Effector memory CD4-positive, alpha-beta T cell (primary cell): ENCODE results near the gene IFITM10.
"Not testable (repeated sequence)": the region's sequence is repeated elsewhere in the genome, so short reads cannot be mapped to it uniquely, and the experiment has no call there.

Experiments used
- DNase-seq, 3 donors: peaks; one replicate each; pipeline ENCODE4 v3.0.0-alpha.2; 2020
- H3K27ac ChIP-seq: 2 replicates; pipeline ENCODE4 v1.7.0; 2013; ENCODE audit warnings: mild to moderate bottlenecking, low read length, moderate library complexity; ENCODE audit not compliant: insufficient read depth, poor library complexity, severe bottlenecking
- H3K27me3 ChIP-seq: replicated peaks from 2 replicates; pipeline ENCODE4 v1.7.0; 2013; ENCODE audit warnings: mild to moderate bottlenecking, low read length; ENCODE audit not compliant: insufficient read depth, control insufficient read depth, poor library complexity, severe bottlenecking
- H3K36me3 ChIP-seq: 2 replicates; pipeline ENCODE4 v1.7.0; 2013; ENCODE audit warnings: mild to moderate bottlenecking, low read length, moderate library complexity; ENCODE audit not compliant: control insufficient read depth, insufficient read depth
- H3K4me1 ChIP-seq: 2 replicates; pipeline ENCODE4 v1.7.0; 2013; ENCODE audit warnings: low read length, mild to moderate bottlenecking; ENCODE audit not compliant: control insufficient read depth, insufficient read depth, poor library complexity, severe bottlenecking
- H3K4me3 ChIP-seq: 2 replicates; pipeline ENCODE4 v1.7.0; 2013; ENCODE audit warnings: low read length, low read depth, mild to moderate bottlenecking; ENCODE audit not compliant: insufficient read depth, poor library complexity, severe bottlenecking
- H3K9me3 ChIP-seq: 2 replicates; pipeline ENCODE4 v1.7.0; 2013; ENCODE audit warnings: mild to moderate bottlenecking, low read length, moderate library complexity; ENCODE audit not compliant: control insufficient read depth

The IFITM10 gene

GRCh38 chr11:1770528-1770927 is 20.1 kb upstream of the IFITM10 start:
- no peaks in the 10 kb centered on the region for H3K27me3 ChIP-seq
- no peak overlapping the region for H3K4me3 ChIP-seq
- no peak overlapping the region for H3K27ac ChIP-seq
- H3K36me3 ChIP-seq: no peaks in the 10 kb centered on the region
- peaks cover 10% of the 10 kb centered on the region for H3K4me1 ChIP-seq
- no peak for DNase-seq
- H3K9me3 ChIP-seq: no peaks in the 10 kb centered on the region

GRCh38 chr11:1770061-1770460 is 19.7 kb upstream of the IFITM10 start:
- Histone ChIP-seq H3K4me1 (peaks cover 10% of the 10 kb centered on the region), H3K27ac (no peak overlapping the region), H3K36me3 (no peaks in the 10 kb centered on the region), H3K9me3 (no peaks in the 10 kb centered on the region), H3K4me3 (no peak overlapping the region), H3K27me3 (no peaks in the 10 kb centered on the region)
- DNase-seq: no peak

GRCh38 chr11:1769304-1769936 is 19.0 kb upstream of the IFITM10 start:
- H3K27ac ChIP-seq, H3K4me3 ChIP-seq, H3K27me3 ChIP-seq, H3K9me3 ChIP-seq, H3K36me3 ChIP-seq, DNase-seq: not testable (repeated sequence)
- H3K4me1 ChIP-seq: peaks cover 11% of the 10 kb centered on the region

GRCh38 chr11:1768141-1768469 is 17.7 kb upstream of the IFITM10 start:
- H3K9me3 ChIP-seq: no peaks in the 10 kb centered on the region
- no peak overlapping the region for H3K4me3 ChIP-seq
- H3K27me3 ChIP-seq: no peaks in the 10 kb centered on the region
- no peak for DNase-seq
- H3K36me3 ChIP-seq: no peaks in the 10 kb centered on the region
- peaks cover 17% of the 10 kb centered on the region for H3K4me1 ChIP-seq
- H3K27ac ChIP-seq: no peak overlapping the region

GRCh38 chr11:1767399-1768140 is 17.2 kb upstream of the IFITM10 start:
- no peak for DNase-seq
- Histone ChIP-seq H3K27me3 (no peaks in the 10 kb centered on the region), H3K4me1 (peaks cover 19% of the 10 kb centered on the region), H3K27ac (no peak overlapping the region), H3K4me3 (no peak overlapping the region), H3K36me3 (no peaks in the 10 kb centered on the region), H3K9me3 (no peaks in the 10 kb centered on the region)

- H3K4me3 ChIP-seq: no peak overlapping the region
- DNase-seq: no peak
- H3K4me1 ChIP-seq: peaks cover 19% of the 10 kb centered on the region
These were observed 16.5 kb upstream of the IFITM10 start for GRCh38 chr11:1766719-1767398.

GRCh38 chr11:1765871-1766718 is 15.7 kb upstream of the IFITM10 start:
- Histone ChIP-seq H3K4me3 (no peak overlapping the region), H3K27ac (no peak overlapping the region), H3K36me3 (no peaks in the 10 kb centered on the region), H3K27me3 (no peaks in the 10 kb centered on the region), H3K4me1 (peaks cover 26% of the 10 kb centered on the region), H3K9me3 (no peaks in the 10 kb centered on the region)
- no peak for DNase-seq

More at GRCh38 chr11:1766719-1767398, 16.5 kb upstream of the IFITM10 start:
- H3K9me3 ChIP-seq: no peaks in the 10 kb centered on the region
- H3K27me3 ChIP-seq: no peaks in the 10 kb centered on the region
- H3K36me3 ChIP-seq: no peaks in the 10 kb centered on the region
- no peak overlapping the region for H3K27ac ChIP-seq

- H3K4me3 ChIP-seq: peak within 1 kb of the TSS; percentile 87
- peak; percentile 69 to 80 (median 77) for DNase-seq
- H3K27me3 ChIP-seq: no peaks in the 10 kb centered on the region
- peaks cover 46% of the 10 kb centered on the region for H3K4me1 ChIP-seq
- H3K27ac ChIP-seq: peak within 1 kb of the TSS; percentile 55
- H3K36me3 ChIP-seq: peaks cover 5% of the 10 kb centered on the region
- H3K9me3 ChIP-seq: no peaks in the 10 kb centered on the region
These were observed 13.6 kb upstream of the IFITM10 start, which contains the start of gene CTSD for GRCh38 chr11:1763796-1764661. CTSD (minus strand) TSS chr11:1763927; CDS start chr11:1763859, 68 bp downstream.

- Histone ChIP-seq H3K36me3 (peaks cover 5% of the 10 kb centered on the region), H3K4me1 (peaks cover 52% of the 10 kb centered on the region), H3K27ac (peak overlapping the region; percentile 55), H3K27me3 (no peaks in the 10 kb centered on the region), H3K4me3 (peak overlapping the region; percentile 87), H3K9me3 (no peaks in the 10 kb centered on the region)
- no peak for DNase-seq
These were observed 13.0 kb upstream of the IFITM10 start for GRCh38 chr11:1763336-1763795.
